Measurements from ENCODE around the gene CPSF7.
"Not testable (repeated sequence)": the region's sequence is repeated elsewhere in the genome, so short reads cannot be mapped to it uniquely, and the experiment has no call there.

The CPSF7 gene

GRCh38 chr11:61445516-61445915 is 15.7 kb upstream of the CPSF7 start:
- DNase-seq (ENCODE audit: low read depth in 2 of 2) = no peak
- no peak for TF ChIP-seq CTCF (IDR thresholded peaks at IDR 0.05; ENCODE audit: low read depth, low read length)
- no peak overlapping the region for H3K4me3 ChIP-seq (replicated peaks in 1 of 2; ENCODE audit: low read depth in 2 of 2, low read length in 2 of 2)

GRCh38 chr11:61442616-61443015 is 12.8 kb upstream of the CPSF7 start:
- no peak for TF ChIP-seq CTCF (IDR thresholded peaks at IDR 0.05; ENCODE audit: low read depth, low read length)
- DNase-seq (ENCODE audit: low read depth in 2 of 2) = no peak

GRCh38 chr11:61439615-61440014 is 9.8 kb upstream of the CPSF7 start:
- H3K4me3 ChIP-seq (replicated peaks in 1 of 2; ENCODE audit: low read depth in 2 of 2, low read length in 2 of 2) = no peak overlapping the region
- TF ChIP-seq CTCF (IDR thresholded peaks at IDR 0.05; ENCODE audit: low read depth, low read length) = no peak
- no peak for DNase-seq (ENCODE audit: low read depth in 2 of 2)

More at GRCh38 chr11:61442616-61443015, 12.8 kb upstream of the CPSF7 start:
- no peak overlapping the region for H3K4me3 ChIP-seq (replicated peaks in 1 of 2; ENCODE audit: low read depth in 2 of 2, low read length in 2 of 2)

- DNase-seq (ENCODE audit: low read depth in 2 of 2) = no peak
- TF ChIP-seq CTCF (IDR thresholded peaks at IDR 0.05; ENCODE audit: low read depth, low read length) = no peak
- H3K4me3 ChIP-seq (replicated peaks in 1 of 2; ENCODE audit: low read depth in 2 of 2, low read length in 2 of 2) = no peak overlapping the region
These were observed 7.7 kb upstream of the CPSF7 start for GRCh38 chr11:61437496-61437895.

- not testable (repeated sequence) for DNase-seq (ENCODE audit: low read depth in 2 of 2)
- peak overlapping the region; percentile 62 to 93 for H3K4me3 ChIP-seq (replicated peaks in 1 of 2; ENCODE audit: low read depth in 2 of 2, low read length in 2 of 2)
These were observed 1.1 kb upstream of the CPSF7 start for GRCh38 chr11:61430839-61431238.

- peak overlapping the region; percentile 90 for H3K4me3 ChIP-seq (replicated peaks in 1 of 2; ENCODE audit: low read depth in 2 of 2, low read length in 2 of 2)
- TF ChIP-seq CTCF (IDR thresholded peaks at IDR 0.05; ENCODE audit: low read depth, low read length) = no peak
- peak; percentile 57 to 68 for DNase-seq (ENCODE audit: low read depth in 2 of 2)
These were observed 457 bp downstream of the CPSF7 start for GRCh38 chr11:61429346-61429690.

- no peak for TF ChIP-seq CTCF (IDR thresholded peaks at IDR 0.05; ENCODE audit: low read depth, low read length)
- H3K4me3 ChIP-seq (replicated peaks in 1 of 2; ENCODE audit: low read depth in 2 of 2, low read length in 2 of 2) = no peak overlapping the region
These were observed 4.2 kb downstream of the CPSF7 start for GRCh38 chr11:61425367-61426131.

More at GRCh38 chr11:61425367-61426131, 4.2 kb downstream of the CPSF7 start:
- no peak for DNase-seq (ENCODE audit: low read depth in 2 of 2)

Data from cardiac fibroblast (primary cell).